Fibroblast of villous mesenchyme (primary cell): Measurements from ENCODE around the gene TICAM1. TPM values are rescaled to one million over a fixed set of nuclear protein-coding genes. Genes with fewer than 3 reads are reported as not detected.
"Not testable (repeated sequence)": the region's sequence is repeated elsewhere in the genome, so short reads cannot be mapped to it uniquely, and the experiment has no call there.

Experiments
- DNase-seq: peaks from one replicate; pipeline ENCODE4 v3.0.0-alpha.2; 2010; ENCODE audit warnings: low read depth
- H3K4me3 ChIP-seq: 2 replicates; pipeline ENCODE4 v1.5.1; 2011; ENCODE audit warnings: low read depth, mild to moderate bottlenecking, low read length
- CTCF ChIP-seq: IDR thresholded peaks from 2 replicates; pipeline ENCODE4 v1.5.1; 2012; ENCODE audit warnings: low read depth, mild to moderate bottlenecking, low read length; ENCODE audit not compliant: insufficient read depth
- total RNA-seq: library from RNA; depleted of rRNA; stranded (reverse); fragments of >200 nt; gene quantifications from 2 replicates; pipeline ENCODE4 v1.2.3, GENCODE V29; 2012

The TICAM1 gene
- total RNA-seq, 1 donor = 3.5 TPM

GRCh38 chr19:4870025-4870700, 38.7 kb upstream of the TICAM1 start:
- no peak for TF ChIP-seq CTCF
- no peak overlapping the region for H3K4me3 ChIP-seq
- peak; percentile 93 for DNase-seq

- peak overlapping the region; percentile 93 for H3K4me3 ChIP-seq
- no peak for TF ChIP-seq CTCF
Measured at GRCh38 chr19:4868286-4868834, 36.8 kb upstream of the TICAM1 start.

GRCh38 chr19:4867534-4868285, 36.2 kb upstream of the TICAM1 start, which contains the start of gene PLIN3:
Gene PLIN3 (minus strand): TSS chr19:4867667. CDS start chr19:4861394, 6,273 bp downstream.
- TF ChIP-seq CTCF = no peak
- peak within 1 kb of the TSS; percentile 93 for H3K4me3 ChIP-seq
- DNase-seq = peak; percentile 98

More at GRCh38 chr19:4868286-4868834, 36.8 kb upstream of the TICAM1 start:
- DNase-seq = no peak

GRCh38 chr19:4866595-4867424, 35.3 kb upstream of the TICAM1 start:
- peak overlapping the region; percentile 93 for H3K4me3 ChIP-seq
- peak; percentile 60 for DNase-seq
- no peak for TF ChIP-seq CTCF

GRCh38 chr19:4861147-4861546, 29.6 kb upstream of the TICAM1 start:
- no peak overlapping the region for H3K4me3 ChIP-seq
- DNase-seq = no peak
- no peak for TF ChIP-seq CTCF

GRCh38 chr19:4859697-4860096, 28.2 kb upstream of the TICAM1 start:
- DNase-seq = no peak
- no peak for TF ChIP-seq CTCF
- no peak overlapping the region for H3K4me3 ChIP-seq

GRCh38 chr19:4856468-4856867, 25.0 kb upstream of the TICAM1 start:
- not testable (repeated sequence) for H3K4me3 ChIP-seq, DNase-seq

GRCh38 chr19:4853506-4853905, 22.0 kb upstream of the TICAM1 start:
- H3K4me3 ChIP-seq, DNase-seq: not testable (repeated sequence)
